NT2/D1 (cell line): Measurements from ENCODE around the gene C9orf78.

ENCODE experiments used
- DNase-seq: peaks from one replicate; pipeline ENCODE4 v3.0.0-alpha.2; 2011; ENCODE audit warnings: low read depth, low spot score
- H3K27me3 ChIP-seq: 2 replicates; pipeline ENCODE4 v1.6.0; 2011; ENCODE audit warnings: mild to moderate bottlenecking; ENCODE audit not compliant: insufficient read length, insufficient read depth
- H3K36me3 ChIP-seq: 2 replicates; pipeline ENCODE4 v1.6.1; 2011; ENCODE audit warnings: mild to moderate bottlenecking, low read length, mixed read lengths; ENCODE audit not compliant: insufficient read depth, insufficient read length
- H3K4me1 ChIP-seq: 2 replicates; pipeline ENCODE4 v1.5.1; 2011; ENCODE audit not compliant: insufficient read depth, insufficient read length
- H3K4me3 ChIP-seq: 2 replicates; pipeline ENCODE4 v1.5.1; 2011; ENCODE audit warnings: low read depth; ENCODE audit not compliant: insufficient read length
- H3K9ac ChIP-seq: 2 replicates; pipeline ENCODE4 v1.6.0; 2011; ENCODE audit warnings: low read depth; ENCODE audit not compliant: insufficient read length
- H3K9me3 ChIP-seq: 2 replicates; pipeline ENCODE4 v1.5.1; 2011; ENCODE audit warnings: mild to moderate bottlenecking, low read length; ENCODE audit not compliant: insufficient read depth
- SUZ12 ChIP-seq: IDR thresholded peaks from 2 replicates; pipeline ENCODE4 v1.6.1; 2011; ENCODE audit not compliant: insufficient read length, insufficient read depth; ENCODE audit errors: extremely low read depth
- YY1 ChIP-seq: IDR thresholded peaks from 2 replicates; pipeline ENCODE4 v1.6.1; 2011; ENCODE audit not compliant: insufficient read length, insufficient read depth
- ZNF274 ChIP-seq: IDR thresholded peaks from 2 replicates; pipeline ENCODE4 v1.6.1; 2011; ENCODE audit warnings: mild to moderate bottlenecking, low read depth, low read length

The C9orf78 gene

GRCh38 chr9:129864991-129865647 lies 30.0 kb upstream of the C9orf78 start:
- no peak for TF ChIP-seq YY1
- Histone ChIP-seq H3K9ac (no peak overlapping the region), H3K9me3 (no peaks in the 10 kb centered on the region), H3K27me3 (no peaks in the 10 kb centered on the region), H3K4me1 (peaks cover 6% of the 10 kb centered on the region), H3K36me3 (peaks cover 46% of the 10 kb centered on the region), H3K4me3 (no peak overlapping the region)
- DNase-seq, result no peak

DNA sequence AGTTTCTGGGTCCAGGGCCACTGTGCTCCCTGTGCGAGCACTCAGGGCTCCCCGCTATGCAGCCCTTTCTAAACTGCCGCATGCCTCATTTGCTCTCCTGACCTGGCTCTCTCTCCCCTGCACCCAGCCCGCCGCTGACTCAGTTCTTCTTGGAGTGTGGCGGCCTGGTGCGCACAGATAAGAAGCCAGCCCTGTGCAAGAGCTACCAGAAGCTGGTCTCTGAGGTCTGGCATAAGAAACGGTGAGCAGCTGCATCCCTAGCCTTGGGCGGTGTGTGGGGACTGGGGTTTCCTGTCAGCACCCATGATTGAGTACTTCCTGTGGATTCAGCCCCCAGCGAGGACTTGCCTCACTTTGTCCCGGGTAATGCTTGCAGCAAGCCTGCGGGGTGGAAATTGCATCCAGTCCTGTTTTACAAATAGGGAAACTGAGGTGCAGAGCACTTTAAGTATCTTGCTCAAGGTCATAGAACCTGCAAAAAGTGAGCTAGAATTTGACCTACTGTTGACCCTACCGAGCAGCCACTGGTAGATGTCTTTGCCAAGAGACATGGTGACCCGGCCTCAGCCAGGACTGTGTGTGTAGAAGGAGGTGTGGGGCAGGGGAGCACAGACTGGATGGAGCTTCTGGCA lies 28.1 kb upstream of the C9orf78 start:
- TF ChIP-seq ZNF274, result no peak
- no peak for TF ChIP-seq SUZ12
- no peak for TF ChIP-seq YY1
- DNase-seq, result no peak
- H3K4me1 ChIP-seq, result peaks cover 6% of the 10 kb centered on the region
- H3K27me3 ChIP-seq, result no peaks in the 10 kb centered on the region
- H3K9me3 ChIP-seq, result no peaks in the 10 kb centered on the region
- peak overlapping the region; percentile 50 for H3K9ac ChIP-seq
- H3K36me3 ChIP-seq, result peaks cover 52% of the 10 kb centered on the region
- H3K4me3 ChIP-seq, result no peak overlapping the region

DNA sequence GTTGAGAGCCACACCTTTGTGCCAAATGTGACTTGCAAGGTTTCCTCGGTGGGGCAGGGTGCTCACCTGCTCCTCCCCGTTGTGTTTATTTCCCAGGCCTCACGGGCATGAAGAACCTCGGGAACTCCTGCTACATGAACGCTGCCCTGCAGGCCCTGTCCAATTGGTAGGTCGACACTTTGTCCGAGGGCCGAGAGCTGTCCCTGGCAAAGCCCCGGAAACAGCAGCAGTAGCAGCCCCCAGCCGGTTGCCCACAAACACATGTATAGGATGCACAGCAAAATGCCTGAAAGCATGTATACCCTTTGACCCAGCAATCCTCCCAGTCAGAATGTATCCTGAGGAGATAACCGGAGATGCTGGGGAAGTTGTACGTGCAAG lies 26.4 kb upstream of the C9orf78 start:
- Histone ChIP-seq H3K9me3 (no peaks in the 10 kb centered on the region), H3K36me3 (peaks cover 50% of the 10 kb centered on the region), H3K4me1 (no peaks in the 10 kb centered on the region), H3K27me3 (no peaks in the 10 kb centered on the region), H3K4me3 (no peak overlapping the region), H3K9ac (no peak overlapping the region)
- DNase-seq, result no peak
- TF ChIP-seq ZNF274 (no peak), YY1 (no peak), SUZ12 (no peak)

DNA sequence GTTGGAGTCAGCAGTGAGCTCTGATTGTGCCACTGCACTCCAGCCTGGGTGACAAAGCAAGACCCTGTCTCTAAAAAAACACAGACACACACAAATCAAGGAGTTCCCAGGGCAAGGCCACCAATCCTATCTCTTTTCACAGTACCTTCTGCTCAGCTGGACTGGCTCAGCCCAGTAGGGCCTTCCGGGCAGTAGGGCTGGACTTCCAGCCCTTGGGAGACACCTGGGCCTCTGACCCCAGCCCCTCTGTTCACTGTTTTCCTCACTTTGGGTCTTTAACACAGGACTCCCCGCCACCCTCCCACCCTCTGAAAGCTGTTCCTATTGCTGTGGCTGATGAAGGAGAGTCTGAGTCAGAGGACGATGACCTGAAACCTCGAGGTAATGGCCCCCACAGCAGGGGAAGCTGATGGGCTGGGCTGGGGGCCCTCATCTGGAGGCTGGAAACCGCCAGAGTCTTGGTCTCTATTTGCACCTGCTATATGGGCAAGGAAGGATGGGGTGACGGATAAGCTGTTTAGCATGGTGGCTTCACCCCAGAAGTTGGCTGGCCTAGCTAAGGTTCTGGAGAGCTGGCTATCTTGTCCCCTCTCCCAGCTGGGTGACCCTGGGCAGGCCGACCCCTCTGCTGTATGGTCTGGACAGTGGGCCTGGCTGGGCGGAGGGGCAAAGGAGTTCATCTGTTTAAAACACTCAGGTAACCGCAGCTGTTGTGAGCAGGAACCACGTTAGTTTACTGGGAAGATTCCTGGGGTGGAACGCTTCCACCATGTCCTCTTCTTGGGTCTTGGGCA lies 25.8 kb upstream of the C9orf78 start:
- Histone ChIP-seq H3K27me3 (no peaks in the 10 kb centered on the region), H3K4me3 (no peak overlapping the region), H3K4me1 (no peaks in the 10 kb centered on the region), H3K9me3 (no peaks in the 10 kb centered on the region), H3K36me3 (peaks cover 51% of the 10 kb centered on the region), H3K9ac (no peak overlapping the region)
- no peak for DNase-seq
- no peak for TF ChIP-seq ZNF274
- no peak for TF ChIP-seq YY1
- TF ChIP-seq SUZ12, result no peak

DNA sequence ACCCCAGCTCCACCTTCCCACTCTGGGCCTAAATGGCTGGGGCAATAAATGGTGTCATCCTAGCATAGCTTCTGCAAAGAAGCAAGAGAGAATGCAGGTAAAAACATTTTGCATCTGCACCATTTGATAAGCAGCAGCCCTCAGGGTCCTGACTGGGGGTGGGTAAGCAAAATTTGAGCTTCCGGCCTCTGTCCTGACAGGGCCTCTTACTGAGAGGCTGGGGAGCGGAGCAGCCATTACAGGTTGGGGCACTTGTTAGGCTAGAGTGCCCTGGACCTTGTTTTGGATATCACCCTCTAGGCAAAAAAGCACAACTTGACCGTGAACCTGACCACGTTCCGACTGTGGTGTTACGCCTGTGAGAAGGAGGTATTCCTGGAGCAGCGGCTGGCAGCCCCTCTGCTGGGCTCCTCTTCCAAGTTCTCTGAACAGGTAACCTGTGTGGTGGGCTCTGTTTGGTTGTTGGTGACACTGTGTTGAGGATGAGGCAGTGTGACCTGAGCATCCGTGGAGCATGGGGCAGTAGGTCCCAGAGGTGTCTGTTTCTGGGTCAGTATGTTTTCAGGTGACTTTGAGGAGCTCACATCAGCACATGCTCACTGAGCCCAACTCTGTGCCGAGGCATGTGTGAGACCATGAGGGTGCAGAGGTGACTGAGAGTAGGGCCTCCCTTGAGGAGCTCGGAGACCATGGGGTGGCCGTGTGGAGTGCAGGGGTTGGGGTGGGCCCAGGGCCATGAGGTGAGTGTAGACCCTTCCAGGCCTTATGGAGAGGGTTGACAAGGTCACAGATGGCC lies 23.3 kb upstream of the C9orf78 start:
- Histone ChIP-seq H3K4me3 (no peak overlapping the region), H3K4me1 (no peaks in the 10 kb centered on the region), H3K9me3 (no peaks in the 10 kb centered on the region), H3K27me3 (no peaks in the 10 kb centered on the region), H3K9ac (no peak overlapping the region), H3K36me3 (peaks cover 47% of the 10 kb centered on the region)
- DNase-seq, result no peak
- TF ChIP-seq ZNF274, result no peak
- TF ChIP-seq SUZ12, result no peak
- no peak for TF ChIP-seq YY1

GRCh38 chr9:129857207-129857606 lies 22.1 kb upstream of the C9orf78 start:
- no peaks in the 10 kb centered on the region for H3K4me1 ChIP-seq
- no peaks in the 10 kb centered on the region for H3K9me3 ChIP-seq
- no peak overlapping the region for H3K4me3 ChIP-seq
- DNase-seq, result no peak
- TF ChIP-seq YY1, result no peak
- TF ChIP-seq SUZ12, result no peak
- TF ChIP-seq ZNF274, result no peak
- H3K36me3 ChIP-seq, result peaks cover 51% of the 10 kb centered on the region
- H3K27me3 ChIP-seq, result no peaks in the 10 kb centered on the region
- no peak overlapping the region for H3K9ac ChIP-seq
